ENCODE results near the gene PLPP7. TPM values are rescaled to one million over a fixed set of nuclear protein-coding genes. Genes with fewer than 3 reads are reported as not detected.

Gene PLPP7
- polyA plus RNA-seq, 1 of the 3 experiments (the other 2 are of a cell fraction): 8.6 TPM

GRCh38 chr9:131291795-131292315 lies 2.3 kb downstream of the PLPP7 start:
- POLR2A ChIA-PET: no interaction called here
- 91% methylated on average over 7 of the region's 7 CpGs for WGBS (ENCODE audit: low lambda C conversion rate)
- DNase-seq: no peak

DNA sequence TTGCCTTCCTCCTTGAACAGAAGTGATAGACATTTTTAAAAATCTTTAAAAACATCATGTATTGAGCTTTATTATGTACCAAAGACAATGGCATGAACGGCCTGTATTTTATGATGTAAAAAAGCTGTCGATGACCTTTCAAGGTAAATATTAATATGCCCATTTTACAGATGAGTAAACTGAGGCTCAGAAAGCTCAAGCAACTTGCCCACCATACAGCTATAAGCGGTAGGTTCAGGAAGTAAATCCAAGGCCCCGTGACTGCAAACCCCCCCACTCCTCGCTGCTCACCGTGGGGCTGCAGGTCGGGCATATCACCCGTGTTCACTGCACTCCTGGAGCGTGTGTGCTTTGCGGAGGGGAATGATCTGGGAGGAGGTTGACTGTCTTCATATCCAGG lies 3.4 kb downstream of the PLPP7 start:
- Histone ChIP-seq H3K4me2 (no peak overlapping the region), H3K27ac (ENCODE audit: low read depth in 2 of 2, low read length in 1 of 2) (no peak overlapping the region), H3K9me3 (no peaks in the 10 kb centered on the region), H3K9me2 (no peaks in the 10 kb centered on the region), H3K4me1 (ENCODE audit: control insufficient read depth in 1 of 2, insufficient read depth in 2 of 2, low read depth in 1 of 2, low read length in 1 of 2) (peaks cover 7 to 29% of the 10 kb centered on the region in 2 experiments; a peak in 2 of 4 replicates), H3K4me3 (ENCODE audit: low read depth in 2 of 2, low read length in 1 of 2) (no peak overlapping the region), H2AFZ (ENCODE audit: low read depth) (no peak overlapping the region), H4K20me1 (ENCODE audit: insufficient read depth) (no peaks in the 10 kb centered on the region), H3K36me3 (replicated peaks in 1 of 2; ENCODE audit: control insufficient read depth in 1 of 2, insufficient read depth in 2 of 2, low read length in 1 of 2) (peaks cover 0 to 7% of the 10 kb centered on the region in 2 experiments), H3K9ac (no peak overlapping the region), H3K79me2 (ENCODE audit: insufficient read depth) (peaks cover 21% of the 10 kb centered on the region), H3K27me3 (ENCODE audit: insufficient read depth) (no peaks in the 10 kb centered on the region), H3F3A (replicated peaks; ENCODE audit: insufficient read depth) (no peaks in the 10 kb centered on the region)
- WGBS (ENCODE audit: low lambda C conversion rate): 92% methylated on average over 10 of the region's 10 CpGs
- POLR2A ChIA-PET: no interaction called here
- CTCF ChIA-PET: interaction anchor here (1.0 to 2.2 kb wide), 4 partner anchors 9 to 57 kb away, joined by 5 to 8 read pairs (median 6); no protein-coding TSS in a partner anchor
- no peak for DNase-seq
- TF ChIP-seq RFX5 (IDR thresholded peaks at IDR 0.05; ENCODE audit: low read length) (no peak), TEAD4 (IDR thresholded peaks at IDR 0.05; ENCODE audit: borderline replicate concordance, insufficient read depth) (no peak), JUND (IDR thresholded peaks at IDR 0.05) (no peak), MXI1 (IDR thresholded peaks at IDR 0.05; ENCODE audit: low read depth, low read length) (no peak), RAD21 (IDR thresholded peaks at IDR 0.05; ENCODE audit: low read length) (no peak), SIN3A (IDR thresholded peaks at IDR 0.05; ENCODE audit: borderline replicate concordance, low read depth, low read length) (no peak), FOSL2 (IDR thresholded peaks at IDR 0.05; ENCODE audit: borderline replicate concordance, low read depth) (no peak), YY1 (IDR thresholded peaks at IDR 0.05; ENCODE audit: low read depth) (no peak), ELF1 (IDR thresholded peaks at IDR 0.05) (no peak), PBX3 (IDR thresholded peaks at IDR 0.05) (no peak), EZH2phosphoT487 (IDR thresholded peaks at IDR 0.05; ENCODE audit: borderline replicate concordance, low read depth) (no peak), TCF12 (IDR thresholded peaks at IDR 0.05) (no peak), TAF1 (IDR thresholded peaks at IDR 0.05; ENCODE audit: borderline replicate concordance, low read depth, low read length) (no peak), FOXJ3 (CRISPR knock-in tag; IDR thresholded peaks at IDR 0.05) (no peak), ZBTB33 (IDR thresholded peaks at IDR 0.05; ENCODE audit: borderline replicate concordance, low read depth) (no peak), GATA2 (CRISPR knock-in tag; IDR thresholded peaks at IDR 0.05) (no peak)

More at GRCh38 chr9:131291795-131292315, 2.3 kb downstream of the PLPP7 start:
- H3K4me1 ChIP-seq (ENCODE audit: control insufficient read depth in 1 of 2, insufficient read depth in 2 of 2, low read depth in 1 of 2, low read length in 1 of 2): peaks cover 7 to 29% of the 10 kb centered on the region in 2 experiments; a peak in 2 of 4 replicates
- TF ChIP-seq NFIC (IDR thresholded peaks at IDR 0.05; ENCODE audit: borderline replicate concordance): no peak
- no peak for TF ChIP-seq JUND (IDR thresholded peaks at IDR 0.05)
- no peak for TF ChIP-seq TCF12 (IDR thresholded peaks at IDR 0.05)
- TF ChIP-seq ELF1 (IDR thresholded peaks at IDR 0.05): no peak
- TF ChIP-seq SIN3A (IDR thresholded peaks at IDR 0.05; ENCODE audit: borderline replicate concordance, low read depth, low read length): no peak
- TF ChIP-seq NRF1 (IDR thresholded peaks at IDR 0.05; ENCODE audit: low read depth, low read length): no peak
- TF ChIP-seq POLR2AphosphoS5 (IDR thresholded peaks at IDR 0.05; ENCODE audit: low read depth, low read length): no peak
- TF ChIP-seq TAF1 (IDR thresholded peaks at IDR 0.05; ENCODE audit: borderline replicate concordance, low read depth, low read length): no peak
- TF ChIP-seq, protein P1, sequence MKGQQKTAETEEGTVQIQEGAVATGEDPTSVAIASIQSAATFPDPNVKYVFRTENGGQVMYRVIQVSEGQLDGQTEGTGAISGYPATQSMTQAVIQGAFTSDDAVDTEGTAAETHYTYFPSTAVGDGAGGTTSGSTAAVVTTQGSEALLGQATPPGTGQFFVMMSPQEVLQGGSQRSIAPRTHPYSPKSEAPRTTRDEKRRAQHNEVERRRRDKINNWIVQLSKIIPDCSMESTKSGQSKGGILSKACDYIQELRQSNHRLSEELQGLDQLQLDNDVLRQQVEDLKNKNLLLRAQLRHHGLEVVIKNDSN (IDR thresholded peaks at IDR 0.05; ENCODE audit: borderline replicate concordance, low read depth): no peak
- TF ChIP-seq FOXM1 (IDR thresholded peaks at IDR 0.05; ENCODE audit: low read depth): no peak
- no peak for TF ChIP-seq EP300 (IDR thresholded peaks at IDR 0.05; ENCODE audit: borderline replicate concordance in 1 of 2, low read depth in 1 of 2, low read length in 1 of 2)
- no peak for TF ChIP-seq RAD21 (IDR thresholded peaks at IDR 0.05; ENCODE audit: low read length)
- TF ChIP-seq, protein P2, sequence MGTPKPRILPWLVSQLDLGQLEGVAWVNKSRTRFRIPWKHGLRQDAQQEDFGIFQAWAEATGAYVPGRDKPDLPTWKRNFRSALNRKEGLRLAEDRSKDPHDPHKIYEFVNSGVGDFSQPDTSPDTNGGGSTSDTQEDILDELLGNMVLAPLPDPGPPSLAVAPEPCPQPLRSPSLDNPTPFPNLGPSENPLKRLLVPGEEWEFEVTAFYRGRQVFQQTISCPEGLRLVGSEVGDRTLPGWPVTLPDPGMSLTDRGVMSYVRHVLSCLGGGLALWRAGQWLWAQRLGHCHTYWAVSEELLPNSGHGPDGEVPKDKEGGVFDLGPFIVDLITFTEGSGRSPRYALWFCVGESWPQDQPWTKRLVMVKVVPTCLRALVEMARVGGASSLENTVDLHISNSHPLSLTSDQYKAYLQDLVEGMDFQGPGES (IDR thresholded peaks at IDR 0.05; ENCODE audit: low read depth, low read length): no peak
- no peak overlapping the region for H3K9ac ChIP-seq
- H3F3A ChIP-seq (replicated peaks; ENCODE audit: insufficient read depth): no peaks in the 10 kb centered on the region
- H3K79me2 ChIP-seq (ENCODE audit: insufficient read depth): peaks cover 21% of the 10 kb centered on the region
- H4K20me1 ChIP-seq (ENCODE audit: insufficient read depth): no peaks in the 10 kb centered on the region
- CTCF ChIA-PET: interaction anchor here (1.0 to 4.6 kb wide), 3 partner anchors 17 to 58 kb away, joined by 5 to 25 read pairs (median 8); no protein-coding TSS in a partner anchor
- H2AFZ ChIP-seq (ENCODE audit: low read depth): no peak overlapping the region
- H3K4me3 ChIP-seq (ENCODE audit: low read depth in 2 of 2, low read length in 1 of 2): no peak overlapping the region
- H3K9me3 ChIP-seq: no peaks in the 10 kb centered on the region
- H3K9me2 ChIP-seq: no peaks in the 10 kb centered on the region
- H3K36me3 ChIP-seq (replicated peaks in 1 of 2; ENCODE audit: control insufficient read depth in 1 of 2, insufficient read depth in 2 of 2, low read length in 1 of 2): peaks cover 0 to 7% of the 10 kb centered on the region in 2 experiments
- no peak overlapping the region for H3K4me2 ChIP-seq
- no peaks in the 10 kb centered on the region for H3K27me3 ChIP-seq (ENCODE audit: insufficient read depth)
- H3K27ac ChIP-seq (ENCODE audit: low read depth in 2 of 2, low read length in 1 of 2): no peak overlapping the region

All from SK-N-SH (cell line).